HG03565 (cell line): ENCODE measurements around the gene STX19.
"Not testable (repeated sequence)": the region's sequence is repeated elsewhere in the genome, so short reads cannot be mapped to it uniquely, and the experiment has no call there.

Experiments
- ATAC-seq: cut with Tn5 transposase; IDR thresholded peaks from one replicate; pipeline ENCODE4 v1.9.1; 2021; ENCODE audit warnings: mild to moderate bottlenecking, moderate library complexity; ENCODE audit not compliant: unreplicated experiment

The STX19 gene, protein sequence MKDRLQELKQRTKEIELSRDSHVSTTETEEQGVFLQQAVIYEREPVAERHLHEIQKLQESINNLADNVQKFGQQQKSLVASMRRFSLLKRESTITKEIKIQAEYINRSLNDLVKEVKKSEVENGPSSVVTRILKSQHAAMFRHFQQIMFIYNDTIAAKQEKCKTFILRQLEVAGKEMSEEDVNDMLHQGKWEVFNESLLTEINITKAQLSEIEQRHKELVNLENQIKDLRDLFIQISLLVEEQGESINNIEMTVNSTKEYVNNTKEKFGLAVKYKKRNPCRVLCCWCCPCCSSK

DNA sequence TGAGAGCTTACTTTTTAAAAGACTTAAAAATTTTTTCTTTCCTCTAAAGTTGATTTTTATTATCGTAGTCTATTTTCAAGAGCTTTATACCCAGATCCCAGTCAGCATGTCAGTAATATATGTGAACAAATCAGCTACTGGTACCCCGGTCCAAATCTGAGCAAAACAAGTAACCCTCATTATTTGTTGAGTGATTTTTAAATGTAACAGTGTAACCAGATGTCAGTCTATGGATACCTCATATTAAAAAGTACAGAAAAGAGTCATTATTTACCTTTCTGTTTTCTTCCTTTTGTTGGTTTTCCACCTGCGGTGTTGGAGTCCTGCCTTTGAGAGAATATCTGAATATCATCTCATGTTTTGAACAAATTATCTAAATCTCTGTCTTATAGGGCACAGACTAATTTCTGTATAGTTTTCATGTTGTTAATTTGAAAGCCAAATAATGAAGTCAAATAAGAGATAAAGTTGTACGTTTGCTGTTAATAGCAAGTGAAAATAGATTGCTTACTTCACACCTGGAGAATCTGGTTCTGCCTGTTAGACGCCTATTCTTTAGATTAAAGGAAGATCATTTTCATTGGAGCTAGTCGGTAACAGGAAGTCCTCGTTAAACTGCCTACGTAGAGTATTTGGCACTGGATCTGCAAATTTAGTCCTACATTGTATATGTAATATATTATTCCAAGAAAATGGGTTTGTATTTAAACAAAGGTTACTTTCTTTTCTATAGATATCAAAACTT, at the start of gene STX19:
Gene STX19 (minus strand): TSS at position 505 of the 745 bp plus-strand sequence. CDS start 13,328 bp downstream, outside the sequence.
- ATAC-seq, result no peak

DNA sequence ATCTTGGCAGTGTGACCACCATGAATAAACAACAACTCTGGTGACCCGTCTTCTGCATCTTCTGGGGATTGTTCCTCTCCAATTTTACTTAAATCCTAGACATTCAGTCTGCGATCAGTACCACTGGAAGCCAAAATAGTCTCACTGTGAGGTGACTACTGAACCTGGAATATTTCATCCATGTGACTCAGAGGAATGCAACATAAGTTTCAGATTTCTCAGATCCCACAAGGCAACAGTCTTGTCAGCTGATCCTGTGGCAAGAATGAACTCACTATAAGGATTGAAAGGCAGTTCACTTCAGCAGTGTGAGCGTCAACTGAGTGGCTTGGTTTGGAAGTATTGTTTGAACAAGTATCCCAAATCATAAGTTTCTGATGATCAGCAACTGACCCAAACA, 47.7 kb upstream of the STX19 start:
- no peak for ATAC-seq

DNA sequence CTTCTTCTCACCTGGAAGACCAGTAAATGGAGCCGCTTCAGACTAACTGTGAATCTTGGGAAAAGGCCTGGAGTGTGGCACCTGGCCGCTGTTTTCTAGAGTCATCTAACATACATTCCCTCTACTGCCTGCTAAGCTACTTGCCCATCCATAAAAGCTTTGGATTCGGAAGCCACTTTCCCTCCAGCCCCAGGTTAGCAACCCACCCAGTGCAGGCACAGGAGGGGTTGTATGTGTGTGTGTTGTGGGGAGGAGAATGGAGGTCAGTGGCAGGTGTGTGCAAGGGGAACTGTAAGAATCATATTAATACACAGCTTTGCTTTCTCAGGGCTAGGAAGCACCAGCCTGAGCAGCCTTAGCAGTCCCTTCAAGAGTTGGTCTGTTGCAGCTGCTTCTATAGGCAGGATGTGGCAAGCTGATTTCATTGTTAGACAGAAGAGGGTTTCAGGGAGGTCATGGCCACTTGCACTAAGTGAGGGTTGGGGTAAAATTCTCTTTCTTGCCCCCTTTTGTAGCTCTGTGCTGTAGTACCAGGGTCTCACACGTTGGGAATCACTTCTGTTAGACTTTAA, 43.4 kb upstream of the STX19 start:
- ATAC-seq, result peak; percentile 73

DNA sequence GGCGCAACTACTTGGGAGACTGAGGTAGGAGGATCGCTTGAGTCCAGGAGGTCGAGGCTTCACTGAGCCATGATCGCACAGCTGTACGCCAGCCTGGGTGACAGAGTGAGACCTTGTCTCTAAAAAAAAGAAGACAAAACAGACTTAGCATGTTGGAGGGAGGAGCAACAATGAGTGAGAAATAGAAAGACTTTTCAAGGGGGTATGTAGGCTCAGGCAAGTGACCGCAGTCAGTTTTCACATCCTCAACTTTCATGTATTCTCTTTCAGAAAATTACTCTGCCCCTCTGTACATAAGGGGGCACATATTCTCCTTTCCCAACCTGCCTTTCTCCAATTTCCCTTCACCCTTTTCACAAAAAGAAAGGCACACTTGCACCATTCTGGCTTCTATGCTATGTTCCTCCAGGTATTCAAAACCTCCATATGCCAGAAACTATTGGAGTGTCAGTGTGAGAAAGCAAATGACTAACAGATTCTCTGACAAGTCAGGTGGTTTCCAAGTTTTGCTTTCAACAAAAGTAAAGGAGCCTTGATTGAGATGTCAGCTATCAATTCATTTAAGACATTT, 42.0 kb upstream of the STX19 start:
- ATAC-seq, result peak; percentile 68

DNA sequence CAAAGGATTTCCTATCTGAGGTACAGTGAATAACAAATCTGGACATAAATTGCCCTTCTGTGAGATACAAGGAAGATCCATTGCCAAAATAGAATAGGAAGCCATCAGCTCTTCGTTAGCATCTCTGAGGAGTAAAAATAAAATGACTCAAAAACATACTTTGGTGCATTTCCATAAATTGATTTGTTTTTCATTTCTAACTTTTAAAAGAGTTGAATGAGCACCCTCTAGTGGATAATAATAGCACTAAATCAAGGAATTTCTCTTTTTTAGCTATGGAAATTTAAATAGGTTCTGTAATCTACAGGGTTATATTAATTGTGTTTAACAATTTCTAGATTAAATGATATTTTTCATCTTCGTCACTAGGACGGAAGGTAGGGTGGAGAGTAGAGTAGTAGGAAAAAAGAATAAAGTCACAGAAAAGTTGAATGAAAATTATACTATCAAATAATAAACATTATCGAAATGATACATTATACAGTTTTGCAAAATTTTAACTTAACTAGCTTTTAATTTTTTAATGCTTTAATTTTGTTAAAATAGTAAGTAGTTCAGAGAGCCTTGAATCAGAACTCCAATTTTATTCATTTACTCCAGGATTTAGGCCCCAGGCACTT, 40.9 kb upstream of the STX19 start:
- ATAC-seq, result no peak

DNA sequence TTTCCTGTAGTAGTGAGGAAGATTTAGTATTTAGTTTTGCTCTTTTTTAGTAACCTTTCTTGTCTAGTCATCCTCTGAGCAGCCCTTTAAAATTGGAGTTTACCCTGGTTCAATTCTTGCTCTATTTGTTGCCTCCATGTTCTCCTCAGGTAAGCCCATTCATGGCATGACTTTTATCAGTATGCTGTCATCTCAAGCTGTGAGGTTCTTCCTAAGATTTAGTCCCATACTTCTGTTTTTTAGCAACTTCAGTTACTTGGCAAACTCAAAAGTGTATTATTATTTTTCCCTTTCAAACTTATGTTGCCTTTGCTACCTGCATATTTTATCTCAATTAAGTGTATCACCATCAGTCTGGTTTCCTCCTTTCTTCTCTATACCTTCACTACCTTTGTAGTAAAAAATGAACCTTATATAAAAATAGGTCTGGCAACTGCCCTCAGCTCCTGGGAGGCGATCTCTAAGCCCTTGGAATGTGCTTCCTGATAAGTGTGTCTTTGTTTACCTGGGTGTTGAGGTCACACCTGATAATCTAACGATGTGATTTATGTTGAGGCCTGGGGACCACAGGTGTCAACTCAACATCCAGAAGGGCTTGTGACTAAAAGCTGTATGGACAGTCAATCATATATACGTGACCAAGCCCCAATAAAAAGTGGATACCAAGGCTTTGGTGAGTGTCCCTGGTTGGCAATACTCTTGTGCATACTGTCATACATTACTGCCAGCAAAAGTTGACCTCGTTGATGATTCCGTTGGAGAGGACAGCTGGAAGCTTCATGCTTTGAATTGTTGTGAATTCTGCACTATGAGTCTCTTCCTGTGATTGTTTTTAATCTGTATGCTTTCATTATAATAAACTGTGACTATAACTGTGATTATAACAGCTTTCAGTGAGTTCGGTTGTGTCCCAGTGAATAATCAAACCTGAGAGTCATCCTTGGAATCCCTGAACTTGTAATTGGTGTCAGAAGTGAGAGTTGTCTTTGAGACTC, 38.4 kb upstream of the STX19 start:
- no peak for ATAC-seq

DNA sequence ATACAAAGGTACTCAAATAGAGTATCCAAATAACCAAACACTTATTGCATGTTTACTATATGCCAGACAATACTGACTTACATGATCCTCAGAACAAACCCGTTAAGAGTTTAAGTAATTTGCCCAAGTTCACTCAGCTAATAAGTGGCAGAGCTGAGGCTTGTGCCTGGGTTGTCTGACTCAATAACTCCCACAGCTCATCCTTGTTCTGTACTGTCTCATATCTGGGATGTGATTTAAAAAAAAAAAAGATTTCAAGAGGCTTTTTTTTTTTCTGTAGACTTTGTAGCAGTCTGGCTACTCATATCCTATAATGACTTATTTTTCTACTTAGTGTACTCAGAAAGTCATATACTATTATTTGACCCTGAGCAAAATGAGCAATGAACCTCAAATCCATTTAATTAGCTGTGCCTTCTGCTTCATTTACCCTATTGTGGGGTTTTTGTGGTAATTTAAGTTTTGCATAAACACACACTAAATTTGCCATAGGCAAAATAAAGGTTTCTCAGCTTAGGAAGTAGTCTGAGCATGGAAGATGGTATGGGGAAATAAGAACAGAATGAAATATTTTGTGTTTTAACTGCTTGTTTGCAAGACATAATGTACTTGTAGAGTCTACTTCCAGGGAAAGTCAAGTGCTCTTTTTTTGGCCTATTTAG, 37.6 kb upstream of the STX19 start:
- ATAC-seq, result no peak

DNA sequence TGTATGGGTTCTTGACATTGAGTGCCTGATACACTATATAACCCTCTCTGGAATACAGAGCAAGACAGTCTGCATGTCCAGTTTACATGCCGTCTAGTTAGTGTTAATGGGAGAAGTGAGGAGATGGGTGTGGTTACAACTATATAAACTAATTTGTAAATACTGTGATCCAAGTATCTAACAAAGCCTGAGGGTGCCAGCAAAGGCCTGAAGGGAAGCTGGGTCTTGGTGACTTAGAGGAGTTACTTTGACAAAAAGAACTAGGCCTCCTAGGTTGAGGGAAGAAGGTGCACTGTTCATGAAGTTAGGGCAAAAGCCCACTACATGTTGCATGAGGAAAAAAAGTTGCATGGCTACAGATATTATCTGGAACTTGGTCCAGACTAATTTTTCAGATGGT, 36.7 kb upstream of the STX19 start:
- no peak for ATAC-seq

DNA sequence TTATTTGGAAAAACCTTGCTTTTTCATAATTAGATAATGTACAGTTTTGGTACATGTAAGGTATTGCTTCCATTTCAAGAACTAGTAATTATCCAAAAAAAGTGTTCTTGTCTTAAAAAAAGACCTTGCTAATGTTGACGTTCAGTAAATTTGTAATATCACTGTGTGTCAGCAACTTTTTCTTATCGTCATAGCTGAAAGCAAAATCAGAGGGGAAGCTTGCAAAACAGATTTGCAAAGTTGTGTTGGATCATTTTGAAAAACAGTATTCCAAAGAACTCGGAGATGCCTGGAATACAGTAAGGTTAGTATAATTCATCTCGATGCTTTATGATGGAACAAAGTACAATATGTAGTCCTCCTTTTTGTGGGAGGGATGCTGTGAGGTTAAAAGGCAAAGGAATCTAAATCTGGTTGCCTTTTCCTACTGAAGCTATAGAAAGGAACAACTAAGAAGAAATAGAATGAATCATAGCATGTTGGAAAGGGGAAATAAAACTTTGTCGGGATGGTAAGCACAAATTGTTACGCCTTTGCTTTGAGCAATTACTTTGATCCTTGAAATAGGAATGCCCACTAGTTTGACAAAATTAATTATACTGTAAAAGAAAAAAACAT, 36.0 kb upstream of the STX19 start:
- ATAC-seq, result no peak

DNA sequence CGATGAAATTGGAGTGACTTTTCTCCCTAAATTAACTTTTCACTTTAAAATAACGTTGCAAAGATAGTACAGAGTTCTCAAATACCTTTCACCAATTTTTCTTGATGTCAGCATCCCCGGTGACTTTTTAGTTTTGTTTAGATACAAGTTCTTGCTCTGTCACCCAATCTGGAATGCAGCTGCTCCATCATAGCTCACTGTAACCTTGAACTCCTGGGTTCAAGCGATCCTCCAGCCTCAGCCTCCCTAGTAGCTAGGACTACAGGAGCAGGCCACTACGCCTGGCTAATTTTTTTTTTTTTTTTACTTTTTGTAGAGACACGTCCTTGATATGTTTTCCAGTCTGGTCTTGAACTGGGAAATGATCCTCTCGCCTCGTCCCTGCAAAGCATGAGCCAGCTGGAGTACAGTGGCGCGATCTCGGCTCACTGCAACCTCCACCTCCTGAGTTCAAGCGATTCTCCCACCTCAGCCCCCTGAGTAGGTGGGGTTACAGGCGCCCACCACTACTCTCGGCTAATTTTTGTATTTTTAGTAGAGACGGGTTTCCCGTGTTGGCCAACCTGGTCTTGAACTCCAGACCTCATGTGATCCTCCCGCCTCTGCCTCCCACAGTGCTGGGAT, 35.2 kb upstream of the STX19 start:
- no peak for ATAC-seq

DNA sequence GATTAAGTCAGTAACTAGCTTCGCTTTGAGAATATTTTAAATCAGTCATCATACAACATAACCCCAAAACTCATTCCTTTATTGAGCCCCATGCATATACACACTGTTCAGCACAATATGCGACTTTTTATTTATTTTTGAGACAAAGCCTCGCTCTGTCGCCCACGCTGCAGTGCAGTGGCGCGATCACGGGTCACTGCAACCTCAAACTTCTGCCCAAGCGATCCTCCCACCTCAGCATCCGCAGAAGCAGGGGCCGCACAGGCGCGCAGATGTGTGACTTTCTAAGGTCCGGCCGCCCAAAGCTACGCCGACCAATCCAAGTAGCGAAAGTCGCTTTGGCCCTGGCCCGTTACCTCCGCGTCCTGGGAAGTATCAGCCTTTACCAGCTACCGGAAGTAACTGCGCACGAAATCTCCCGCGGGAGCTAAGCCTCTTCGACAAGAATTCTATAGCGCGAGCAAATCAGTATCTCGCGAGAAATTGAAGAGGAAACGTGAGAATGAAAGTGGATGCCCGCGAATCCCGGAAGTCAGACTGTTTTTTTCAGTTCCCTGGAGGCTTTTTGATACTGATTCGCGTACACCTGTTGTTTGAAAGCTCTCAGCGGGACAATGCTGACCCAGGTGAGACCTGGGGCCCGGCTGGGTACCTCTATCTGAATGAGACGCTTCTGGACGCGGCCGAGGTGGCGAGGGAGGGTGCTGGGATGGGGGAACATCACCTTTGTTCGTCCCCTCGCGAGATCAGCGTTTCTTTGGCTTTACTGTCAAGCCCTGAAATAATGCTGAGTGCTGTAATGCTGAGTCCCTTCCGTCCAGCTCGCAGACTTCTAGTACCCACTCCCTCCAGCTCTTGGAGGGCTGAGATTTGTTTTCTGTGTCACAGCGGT, 34.4 kb upstream of the STX19 start, which contains the start of the genes DHFR2 and NSUN3:
Gene DHFR2 (minus strand): TSS at position 404 of the 892 bp plus-strand sequence. CDS start 1,405 bp downstream, outside the sequence.
Gene NSUN3 (plus strand): TSS at position 549 of the 892 bp plus-strand sequence. CDS start 66 bp downstream, at position 615.
- ATAC-seq, result peak; percentile 92

DNA sequence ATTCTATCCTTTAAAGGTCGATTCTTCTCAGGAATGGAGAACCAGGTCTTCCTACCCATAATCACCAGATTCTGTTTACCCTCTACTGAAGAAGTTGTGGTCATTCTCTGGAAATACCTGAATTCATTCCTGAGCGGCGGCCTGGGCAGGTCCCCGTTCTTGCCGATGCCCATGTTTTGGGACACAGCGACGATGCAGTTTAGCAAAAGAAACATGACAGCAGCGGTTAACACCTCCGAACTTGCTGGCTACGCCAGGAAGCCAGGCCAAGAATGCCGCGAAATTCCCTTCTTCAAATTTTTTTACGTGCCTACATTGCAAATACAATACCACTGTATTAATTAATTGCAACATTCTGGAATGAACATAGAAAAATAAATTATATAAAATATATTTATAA, 32.9 kb upstream of the STX19 start:
- ATAC-seq, result no peak

DNA sequence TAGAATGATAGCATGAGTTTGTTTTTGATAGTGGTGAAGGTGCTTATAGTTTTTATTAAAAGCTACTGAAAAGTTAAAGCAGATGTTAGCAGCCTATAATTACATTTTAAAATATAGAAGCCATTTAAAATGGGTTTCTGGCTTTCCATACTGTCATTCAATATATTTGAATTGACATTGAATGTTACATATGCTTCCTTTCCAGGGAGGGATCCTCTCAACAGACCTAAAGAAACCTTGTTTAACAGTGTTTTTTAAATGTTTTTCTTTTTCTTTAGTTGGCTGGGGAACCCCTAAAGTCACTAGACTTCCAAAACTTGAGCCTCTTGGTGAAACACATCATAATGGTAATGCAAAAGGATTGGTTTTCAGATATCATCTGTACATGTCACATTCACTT, 22.1 kb upstream of the STX19 start:
- ATAC-seq, result no peak

DNA sequence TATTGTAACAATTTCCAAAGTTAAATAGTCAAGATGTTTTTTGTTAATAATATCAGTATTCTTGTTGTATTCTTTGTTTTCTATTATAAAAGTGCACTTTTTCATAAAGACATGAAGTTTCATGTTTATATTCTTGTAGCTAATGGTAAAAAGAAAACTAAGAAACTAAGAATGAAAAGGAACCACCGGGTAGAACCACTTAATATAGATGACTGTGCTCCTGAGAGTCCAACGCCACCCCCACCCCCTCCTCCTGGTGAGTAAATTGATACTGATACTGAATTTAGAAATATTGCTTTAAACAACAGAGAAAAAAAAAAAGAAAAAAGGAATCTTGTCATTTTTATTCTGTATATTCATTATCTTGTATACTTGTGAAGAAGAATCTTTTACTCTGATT, 20.9 kb upstream of the STX19 start:
- ATAC-seq, result no peak

DNA sequence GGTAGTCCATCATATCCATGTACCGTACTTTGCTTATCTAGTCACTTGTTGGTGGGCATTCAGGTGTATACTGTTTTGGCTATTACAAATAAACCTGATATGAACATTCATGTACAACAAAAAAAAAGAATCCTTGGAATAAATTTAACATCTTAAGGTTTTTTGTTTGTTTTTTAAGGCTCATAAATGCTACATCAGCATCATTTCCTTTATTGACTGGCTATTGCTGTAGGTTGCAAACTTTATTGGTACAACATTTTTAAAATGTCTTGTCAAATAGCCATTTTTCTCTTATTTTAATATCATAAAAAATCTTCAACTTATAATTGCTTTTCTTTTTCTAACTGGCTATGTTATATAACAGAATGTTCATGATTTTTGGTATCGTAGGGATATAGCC, 18.1 kb upstream of the STX19 start:
- no peak for ATAC-seq

DNA sequence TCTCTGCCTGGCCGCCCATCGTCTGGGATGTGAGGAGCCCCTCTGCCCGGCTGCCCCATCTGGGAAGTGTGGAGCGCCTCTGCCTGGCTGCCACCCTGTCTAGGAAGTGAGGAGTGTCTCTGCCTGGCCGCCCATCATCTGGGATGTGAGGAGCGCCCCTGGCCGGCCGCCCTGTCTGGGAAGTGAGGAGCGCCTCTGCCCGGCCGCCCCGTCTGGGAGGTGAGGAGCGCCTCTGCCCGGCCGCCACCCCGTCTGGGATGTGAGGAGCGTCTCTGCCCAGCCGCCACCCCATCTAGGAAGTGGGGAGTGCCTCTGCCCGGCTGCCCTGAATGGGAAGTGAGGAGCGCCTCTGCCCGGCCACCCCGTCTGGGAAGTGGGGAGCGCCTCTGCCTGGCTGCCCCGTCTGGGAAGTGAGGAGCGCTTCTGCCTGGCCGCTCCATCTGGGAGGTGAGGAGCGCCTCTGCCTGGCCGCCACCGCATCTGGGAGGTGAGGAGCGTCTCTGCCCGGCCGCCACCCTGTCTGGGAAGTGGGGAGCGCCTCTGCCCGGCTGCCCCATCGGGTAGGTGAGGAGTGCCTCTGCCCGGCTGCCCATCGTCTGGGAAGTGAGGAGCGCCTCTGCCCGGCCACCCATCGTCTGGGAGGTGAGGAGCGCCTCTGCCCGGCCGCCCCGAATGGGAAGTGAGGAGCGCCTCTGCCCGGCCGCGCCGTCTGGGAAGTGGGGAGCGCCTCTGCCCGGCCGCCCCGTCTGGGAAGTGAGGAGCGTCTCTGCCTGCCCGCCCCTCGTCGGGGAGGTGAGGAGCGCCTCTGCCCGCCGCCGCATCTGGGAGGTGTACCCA, 15.9 kb upstream of the STX19 start:
- not testable (repeated sequence) for ATAC-seq

DNA sequence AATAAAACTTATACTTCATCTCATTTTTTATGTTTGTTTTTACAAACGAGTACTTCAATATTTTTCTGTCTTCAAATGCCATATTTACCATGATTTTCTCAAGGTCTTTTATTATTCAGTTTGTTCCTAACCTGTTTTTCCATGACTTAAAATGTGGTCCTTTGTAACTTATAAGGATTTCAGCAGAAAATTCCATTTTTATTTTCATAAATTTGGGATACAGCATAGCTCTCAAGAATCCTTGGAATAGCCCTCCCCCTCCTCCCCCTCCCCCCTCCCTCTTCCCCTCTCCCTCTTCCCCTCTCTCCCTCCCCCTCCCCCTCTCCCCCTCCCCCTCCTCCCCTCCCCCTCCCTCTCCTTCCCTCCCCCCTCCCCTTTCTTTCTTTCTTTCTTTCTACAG, 14.9 kb upstream of the STX19 start:
- ATAC-seq, result no peak
